Stimulated activated CD8-positive, alpha-beta memory T cell treated with anti-CD3 and anti-CD28 coated beads, Interleukin-4, amount 100 ng/mL, for 24 hours (primary cell): ENCODE measurements around the gene CCDC146.
A peak's percentile ranks its signal among the peaks of the same experiment; 100 is the strongest.
"Not testable (repeated sequence)": the region's sequence is repeated elsewhere in the genome, so short reads cannot be mapped to it uniquely, and the experiment has no call there.

Experiments used
- DNase-seq: peaks from one replicate; pipeline ENCODE4 v3.0.0-alpha.2; 2020; ENCODE audit warnings: low read depth

The CCDC146 gene

DNA sequence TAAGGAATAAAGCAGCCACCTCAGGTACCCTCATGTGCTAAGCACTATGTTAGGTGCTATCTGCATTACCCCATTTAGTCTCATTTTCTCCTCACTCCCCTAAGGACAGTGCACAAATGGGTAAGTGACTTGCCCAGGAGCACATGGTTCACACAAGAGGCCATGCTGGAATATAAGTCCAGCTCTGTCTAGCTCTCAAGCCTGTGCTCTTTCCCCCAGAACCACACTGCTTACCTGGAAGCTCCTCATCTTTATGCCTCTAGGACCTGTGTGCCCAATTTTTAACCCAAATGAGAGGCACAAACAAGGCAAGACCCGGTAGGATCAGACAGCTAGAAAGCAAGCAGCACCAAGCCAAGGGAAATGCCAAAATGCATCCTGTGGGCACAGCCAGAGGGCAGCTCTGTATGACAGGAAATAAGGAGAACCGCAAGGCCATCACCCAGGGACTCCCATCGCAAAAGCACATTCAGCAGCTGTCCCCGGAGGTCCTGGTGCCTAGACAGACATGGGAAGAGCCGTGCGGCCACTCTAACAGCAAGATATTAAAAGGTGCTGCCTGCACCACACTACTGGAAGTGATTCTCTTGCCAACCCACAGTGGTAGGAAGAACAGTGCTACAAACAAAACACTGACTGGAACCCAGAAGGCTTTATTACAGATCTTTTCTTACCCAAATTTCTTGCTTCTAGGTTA lies 205.7 kb downstream of the CCDC146 start:
- DNase-seq = no peak

DNA sequence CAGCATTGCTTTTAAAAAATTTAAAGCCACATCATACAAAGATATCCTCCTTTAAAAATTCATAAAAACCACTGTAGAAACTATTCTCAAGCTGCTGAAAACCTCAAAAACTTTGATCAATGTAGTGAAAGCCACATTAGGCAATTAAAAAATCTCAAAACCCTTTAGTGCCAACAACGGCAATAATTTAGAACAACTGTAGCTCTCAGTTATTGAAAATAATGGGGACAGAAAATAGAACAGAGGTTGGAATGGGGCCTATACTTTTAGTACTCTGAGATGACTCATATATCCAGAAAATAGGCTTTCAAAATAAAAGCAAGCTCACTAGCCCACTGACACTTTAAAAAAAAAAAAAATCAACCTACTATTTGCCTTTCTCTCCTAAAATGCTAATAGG lies 206.3 kb downstream of the CCDC146 start:
- no peak for DNase-seq

DNA sequence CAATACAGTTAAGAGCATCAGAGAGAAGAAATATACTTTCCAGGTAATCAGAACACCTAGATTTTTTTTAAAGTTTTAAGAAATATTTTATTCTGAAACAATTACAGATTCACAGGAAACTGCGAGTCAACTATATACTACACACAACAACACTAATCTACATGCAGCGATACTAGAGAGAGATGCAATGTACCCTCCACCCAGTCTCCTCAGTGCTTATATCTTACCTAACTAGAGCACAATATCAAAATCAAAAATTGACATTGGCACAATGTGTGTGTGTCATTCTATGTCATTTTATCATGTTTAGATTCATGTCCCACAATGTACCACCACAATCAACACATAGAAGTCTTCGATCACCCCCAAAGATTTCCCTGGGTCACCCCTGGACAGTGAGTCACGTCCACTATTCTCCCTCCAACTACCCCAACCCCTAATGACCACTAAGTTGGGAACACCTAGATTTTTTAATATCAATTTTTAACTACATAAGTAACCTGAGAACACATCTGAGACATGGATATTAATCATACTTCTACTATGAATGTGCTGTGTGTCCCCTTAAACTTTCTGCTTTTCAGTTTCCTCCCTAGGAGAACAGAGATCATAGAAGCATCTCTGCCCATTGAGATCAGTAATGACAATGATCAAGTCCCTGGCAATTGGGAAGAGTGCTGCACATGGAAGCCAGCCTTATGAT lies 207.2 kb downstream of the CCDC146 start:
- DNase-seq = no peak

DNA sequence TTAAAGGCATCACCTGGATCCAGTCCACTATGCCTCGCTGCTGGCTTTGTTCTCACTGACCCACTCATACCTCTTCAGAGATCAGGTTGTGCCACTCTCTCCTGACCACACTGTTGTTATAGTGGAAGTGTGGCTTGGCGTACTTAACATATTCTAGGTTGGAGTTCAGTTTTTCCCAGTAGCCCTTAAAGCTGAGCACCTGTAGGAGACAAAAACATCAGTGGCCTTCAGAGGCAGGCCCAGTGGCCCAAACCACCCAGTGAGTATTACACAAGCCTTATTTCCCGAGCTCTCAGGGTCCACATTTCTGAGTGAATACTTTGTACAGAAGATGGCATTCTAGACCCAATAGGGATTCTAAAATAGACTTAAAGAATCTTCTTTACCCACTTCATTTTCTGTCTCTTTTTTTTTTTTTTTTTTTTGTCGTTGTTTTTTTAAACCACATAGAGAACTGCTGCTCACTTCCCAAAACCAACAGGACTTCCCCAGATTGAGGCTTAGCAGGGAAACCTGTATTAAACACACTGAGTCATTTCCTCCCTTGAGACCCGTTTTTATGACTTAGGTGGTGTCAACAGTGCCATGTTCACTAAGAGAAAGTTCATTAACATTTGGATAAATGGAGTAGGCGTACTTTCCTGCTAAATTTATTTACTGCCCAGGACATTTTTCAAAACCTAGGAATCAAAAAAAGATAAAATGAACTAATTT lies 207.9 kb downstream of the CCDC146 start:
- DNase-seq = no peak

DNA sequence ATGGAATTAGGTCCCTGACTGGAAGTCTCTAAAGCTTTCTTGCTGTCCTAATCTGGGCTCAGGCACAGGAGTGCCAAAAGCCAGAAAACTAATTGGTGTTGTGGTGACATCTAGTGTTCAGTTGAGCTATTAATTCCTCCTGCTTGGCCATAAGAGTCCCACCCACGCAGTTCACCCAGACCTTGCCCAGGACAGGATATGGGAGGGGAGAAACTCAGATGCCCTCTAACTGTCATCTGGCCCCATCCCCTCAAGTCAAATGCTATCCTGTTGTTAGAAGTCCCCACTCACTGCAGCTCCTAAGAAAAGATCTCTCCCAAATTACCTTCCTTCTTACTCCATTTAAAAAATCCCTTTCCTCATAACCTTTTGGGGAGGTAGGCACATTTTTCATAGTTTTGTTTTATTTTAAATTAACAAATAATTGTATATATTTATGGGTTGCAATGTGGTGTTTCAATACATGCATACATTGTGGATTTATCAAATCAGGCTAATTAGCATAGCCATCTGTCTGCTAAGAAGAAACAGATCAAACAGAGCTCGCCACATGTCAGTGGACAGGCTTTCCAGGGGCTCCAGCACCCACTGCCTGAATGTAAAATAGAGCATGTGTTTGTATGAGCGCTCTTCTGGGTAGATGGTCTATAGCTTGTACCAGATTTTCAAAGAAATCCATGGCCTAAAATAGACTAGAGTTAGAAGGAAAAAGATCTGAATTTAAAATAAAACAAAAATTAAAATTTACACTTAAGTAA lies 209.7 kb downstream of the CCDC146 start:
- DNase-seq = peak; percentile 15

DNA sequence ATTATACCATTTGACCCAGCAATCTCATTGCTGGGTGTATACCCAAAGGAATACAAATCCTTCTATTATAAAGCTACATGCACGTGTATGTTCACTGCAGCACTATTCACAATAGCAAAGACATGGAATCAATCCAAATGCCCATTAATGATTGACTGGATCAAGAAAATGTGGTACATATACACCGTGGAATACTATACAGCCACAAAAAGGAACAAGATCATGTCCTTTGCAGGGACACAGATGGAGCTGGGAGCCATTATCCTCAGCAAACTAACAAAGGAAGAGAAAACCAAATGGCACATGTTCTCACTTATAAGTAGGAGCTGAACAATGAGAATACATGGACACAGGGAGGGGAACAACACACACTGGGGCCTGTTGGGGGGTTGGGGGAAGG lies 211.6 kb downstream of the CCDC146 start:
- DNase-seq = not testable (repeated sequence)

DNA sequence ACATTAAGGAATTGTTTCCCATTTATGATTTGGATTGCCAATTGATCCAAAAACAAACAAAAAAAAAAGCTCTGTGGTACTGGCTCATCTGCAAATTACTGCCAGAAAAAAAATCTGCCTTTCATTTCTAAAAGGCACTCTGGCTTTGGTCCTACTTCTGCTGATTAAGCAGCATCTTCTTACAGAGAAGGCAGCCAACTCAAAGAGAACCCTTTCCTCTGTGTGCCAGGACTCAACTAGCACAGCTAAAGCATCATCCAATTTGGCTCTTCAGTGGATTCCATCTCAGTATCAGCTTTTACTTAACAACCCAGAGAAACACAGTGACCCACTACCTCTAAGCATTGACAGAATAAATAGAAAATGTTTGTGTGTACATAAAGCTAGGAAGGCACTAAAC lies 213.2 kb downstream of the CCDC146 start:
- DNase-seq = no peak

DNA sequence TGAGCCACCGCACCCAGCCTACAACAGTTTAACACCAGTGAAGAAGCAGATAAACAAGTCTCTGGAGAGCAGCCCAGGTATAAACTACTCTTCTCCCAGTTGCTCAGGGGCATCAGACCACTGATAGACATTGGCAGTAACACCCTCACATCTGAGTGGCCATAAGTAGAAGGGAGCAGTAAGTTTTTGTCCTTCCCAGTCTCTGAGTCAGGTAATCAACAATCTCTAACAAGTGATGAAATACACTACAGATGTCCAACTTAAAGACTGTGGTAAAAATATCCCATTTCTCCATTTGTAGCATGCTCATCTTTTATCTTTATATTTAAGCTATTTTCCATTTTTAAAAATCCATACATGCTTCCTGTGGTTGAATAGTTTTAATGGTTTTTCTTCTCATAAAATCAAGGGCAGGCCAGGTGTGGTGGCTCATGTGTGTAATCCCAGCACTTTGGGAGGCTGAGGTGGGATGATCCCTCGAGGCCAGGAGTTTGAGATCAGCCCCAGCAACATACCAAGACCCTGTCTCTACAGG lies 215.1 kb downstream of the CCDC146 start:
- DNase-seq = no peak

DNA sequence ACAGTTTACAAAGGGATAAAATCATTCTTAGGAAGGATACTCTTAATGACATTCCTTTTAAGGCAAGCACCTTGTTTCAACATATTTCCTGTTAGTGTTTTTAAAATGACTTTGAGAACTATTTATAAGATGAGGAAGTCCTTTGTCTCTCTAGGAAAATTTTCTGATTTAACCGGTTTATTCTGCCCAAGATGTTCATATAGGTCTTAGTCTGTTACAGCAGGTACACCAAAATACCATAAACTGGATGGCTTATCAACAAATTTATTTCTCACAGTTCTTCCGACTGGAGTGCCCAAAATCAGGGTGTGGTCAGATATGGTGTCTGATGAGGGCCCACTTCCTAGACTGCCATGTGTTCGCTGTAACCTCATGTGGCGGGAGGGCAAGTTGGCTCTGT lies 215.8 kb downstream of the CCDC146 start:
- no peak for DNase-seq

DNA sequence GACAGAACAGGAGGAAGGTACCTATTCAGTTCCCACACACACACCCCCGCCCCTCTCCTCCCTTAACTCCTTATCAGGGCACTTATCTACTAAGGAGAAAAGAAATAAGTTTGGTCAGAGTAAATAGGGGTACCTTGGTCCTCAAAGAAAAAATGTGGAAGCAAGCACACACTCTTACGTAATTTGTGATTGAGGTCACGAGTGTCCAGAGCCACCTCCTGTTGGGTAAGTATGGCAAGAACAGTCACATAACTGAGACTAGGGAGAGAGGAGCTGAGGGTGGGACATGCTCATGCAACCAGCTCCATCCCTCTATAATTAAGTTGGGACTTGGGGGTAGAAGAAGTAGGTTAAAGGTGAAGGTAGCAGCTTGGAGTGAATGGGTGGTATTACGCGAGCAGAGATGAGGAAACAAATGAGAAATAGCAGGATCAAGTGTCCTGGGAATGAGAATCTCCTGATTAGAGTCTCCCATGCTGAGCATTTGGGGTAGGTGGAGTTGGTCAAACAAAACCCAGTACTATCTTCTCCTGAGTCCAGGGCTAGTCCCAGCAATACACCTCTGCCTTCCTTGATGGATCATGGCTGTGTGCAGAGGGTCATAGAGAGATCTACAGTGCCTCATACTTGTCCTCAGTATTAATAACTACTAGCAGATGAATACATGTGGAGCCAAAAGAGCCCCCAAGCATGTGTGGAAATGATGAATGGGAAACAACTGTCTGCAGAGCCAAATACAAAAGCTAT lies 216.6 kb downstream of the CCDC146 start:
- no peak for DNase-seq

DNA sequence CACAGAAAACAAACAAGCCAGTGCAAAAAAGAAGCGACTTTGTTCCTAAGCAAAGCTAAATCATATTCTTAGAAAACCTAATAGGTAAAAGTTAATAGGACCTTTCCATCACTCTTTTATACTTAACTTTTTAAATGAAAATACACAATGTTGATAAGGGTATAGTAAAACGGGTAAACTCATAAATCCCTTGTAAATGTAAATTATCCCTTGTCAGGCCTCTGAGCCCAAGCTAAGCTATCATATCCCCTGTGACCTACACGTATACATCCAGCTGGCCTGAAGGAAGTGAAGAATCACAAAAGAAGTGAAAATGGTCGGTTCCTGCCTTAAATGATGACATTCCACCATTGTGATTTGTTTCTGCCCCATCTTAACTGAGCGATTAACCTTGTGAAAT lies 217.3 kb downstream of the CCDC146 start:
- no peak for DNase-seq
